HepG2 (cell line): ENCODE data around the gene COPS7A. TPM values are rescaled to one million over a fixed set of nuclear protein-coding genes. Genes with fewer than 3 reads are reported as not detected.

ENCODE experiments used
- ATF7 ChIP-seq, 2 experiments: fragments of 450-650 bp in 1 of 2; sonication (generic) in 1 of 2; formaldehyde crosslinking in 1 of 2; IDR thresholded peaks; 2 replicates each; pipeline versions ENCODE4 v1.4.0 to v1.6.1; 2016 to 2020; ENCODE audit warnings: antibody characterized with exemption in 1 of 2, mild to moderate bottlenecking in 1 of 2, missing genetic modification reagents in 1 of 2
- BCL6 ChIP-seq: IDR thresholded peaks from 2 replicates; pipeline ENCODE4 v1.6.1; 2016; ENCODE audit warnings: missing genetic modification reagents, missing compliant biosample characterization
- HCFC1 ChIP-seq: fragments of 150-350 bp; IDR thresholded peaks from 2 replicates; pipeline ENCODE4 v1.6.1; 2014; ENCODE audit warnings: low read depth, low read length
- HOXD1 ChIP-seq: sonication (generic); formaldehyde crosslinking; IDR thresholded peaks from 2 replicates; pipeline ENCODE4 v1.5.0; 2020; ENCODE audit warnings: missing genetic modification reagents
- NR2F6 ChIP-seq, 2 experiments: IDR thresholded peaks; 2 replicates each; pipeline ENCODE4 v1.6.1; 2016; ENCODE audit warnings: antibody characterized with exemption in 1 of 2, mild to moderate bottlenecking in 1 of 2
- POGZ ChIP-seq: sonication (generic); formaldehyde crosslinking; IDR thresholded peaks from 2 replicates; pipeline ENCODE4 v1.4.0; 2020; ENCODE audit warnings: mild to moderate bottlenecking, missing genetic modification reagents
- POLR2G ChIP-seq: fragments of 200-400 bp; formaldehyde crosslinking; IDR thresholded peaks from 2 replicates; pipeline ENCODE4 v1.6.1; 2018; ENCODE audit warnings: mild to moderate bottlenecking, low read depth, low read length, moderate library complexity
- RFX5 ChIP-seq: IDR thresholded peaks from 2 replicates; pipeline ENCODE4 v1.6.1; 2011; ENCODE audit warnings: low read depth, low read length, improper control_type of control experiment
- SALL1 ChIP-seq: sonication (generic); formaldehyde crosslinking; IDR thresholded peaks from 2 replicates; pipeline ENCODE4 v1.8.0; 2022; ENCODE audit warnings: mild to moderate bottlenecking, missing genetic modification reagents
- SIX4 ChIP-seq: sonication (generic); formaldehyde crosslinking; IDR thresholded peaks from 2 replicates; pipeline ENCODE4 v1.4.0; 2020; ENCODE audit warnings: missing genetic modification reagents
- SMAD3 ChIP-seq: sonication (generic); formaldehyde crosslinking; IDR thresholded peaks from 2 replicates; pipeline ENCODE4 v1.4.0; 2020; ENCODE audit warnings: missing genetic modification reagents
- SOX5 ChIP-seq: IDR thresholded peaks from 2 replicates; pipeline ENCODE4 v1.6.1; 2016; ENCODE audit warnings: borderline replicate concordance
- THAP7 ChIP-seq: sonication (generic); formaldehyde crosslinking; IDR thresholded peaks from 2 replicates; pipeline ENCODE4 v1.8.1; 2023; ENCODE audit warnings: mild to moderate bottlenecking, missing genetic modification reagents
- TMF1 ChIP-seq: sonication (generic); formaldehyde crosslinking; IDR thresholded peaks from 2 replicates; pipeline ENCODE4 v1.8.1; 2022; ENCODE audit warnings: low read depth, missing genetic modification reagents
- XRCC5 ChIP-seq: fragments of 200-400 bp; formaldehyde crosslinking; optimal IDR thresholded peaks from 2 replicates; pipeline ENCODE3; 2017; ENCODE audit warnings: mild to moderate bottlenecking, low read length
- ZBTB7B ChIP-seq: sonication (generic); formaldehyde crosslinking; IDR thresholded peaks from 2 replicates; pipeline ENCODE4 v1.4.0; 2020; ENCODE audit warnings: missing genetic modification reagents
- ZC3H4 ChIP-seq: sonication (generic); formaldehyde crosslinking; IDR thresholded peaks from 2 replicates; pipeline ENCODE4 v1.4.0; 2020; ENCODE audit warnings: missing genetic modification reagents, borderline replicate concordance
- ZFP37 ChIP-seq: sonication (generic); formaldehyde crosslinking; IDR thresholded peaks from 2 replicates; pipeline ENCODE4 v1.4.0; 2020; ENCODE audit warnings: missing genetic modification reagents, borderline replicate concordance
- ZFP82 ChIP-seq: sonication (generic); formaldehyde crosslinking; IDR thresholded peaks from 2 replicates; pipeline ENCODE4 v1.5.1; 2020; ENCODE audit warnings: mild to moderate bottlenecking, missing genetic modification reagents, borderline replicate concordance
- ZNF326 ChIP-seq: sonication (generic); formaldehyde crosslinking; IDR thresholded peaks from 2 replicates; pipeline ENCODE4 v1.4.0; 2020; ENCODE audit warnings: missing genetic modification reagents, borderline replicate concordance
- ZNF362 ChIP-seq: sonication (generic); formaldehyde crosslinking; IDR thresholded peaks from 2 replicates; pipeline ENCODE4 v1.4.0; 2020; ENCODE audit warnings: missing genetic modification reagents, mild to moderate bottlenecking, borderline replicate concordance
- ZNF609 ChIP-seq: sonication (generic); formaldehyde crosslinking; IDR thresholded peaks from 2 replicates; pipeline ENCODE4 v1.4.0; 2020; ENCODE audit warnings: mild to moderate bottlenecking, missing genetic modification reagents, borderline replicate concordance
- ZNF788 ChIP-seq: sonication (generic); formaldehyde crosslinking; IDR thresholded peaks from 2 replicates; pipeline ENCODE4 v1.5.0; 2020; ENCODE audit warnings: mild to moderate bottlenecking, missing genetic modification reagents, borderline replicate concordance
- polyA plus RNA-seq, 8 experiments: library from polyadenylated mRNA; depleted of rRNA in 3 of 8; stranded (reverse) in 7 of 8; unstranded in 1 of 8; fragments of >200 nt; fragmentation: Illumina TruSeq in 4 of 8; extraction: Trizol in 4 of 8; gene quantifications; 2 replicates each; pipeline versions ENCODE4 v1.2.1 to v1.2.3, GENCODE V29; 2011 to 2016; ENCODE audit warnings: low read depth in 4 of 8, missing spikeins in 1 of 8, mixed read lengths in 1 of 8; ENCODE audit not compliant: insufficient read depth in 1 of 8
- total RNA-seq, 5 experiments: library from RNA; depleted of rRNA; stranded (reverse); fragments of >200 nt; fragmentation: Illumina TruSeq; extraction: Trizol; gene quantifications; 2 replicates each; pipeline ENCODE4 v1.2.3, GENCODE V29; 2016; ENCODE audit warnings: low read depth in 1 of 5

COPS7A gene
- total and polyA plus RNA-seq, 2 of the 13 experiments (the other 11 are each of a cell fraction or from before 2014, with no cell fraction given): 40.0 to 73.6 TPM

- TF ChIP-seq ZNF609 (CRISPR knock-in tag) (no peak; the same call in 1 of the 2 replicates), RFX5 (peak; percentile 9; the same call in 1 of the 2 replicates), TMF1 (CRISPR knock-in tag) (peak; percentile 38; the same call in 1 of the 2 replicates), ZNF362 (peak; percentile 3; the same call in 1 of the 2 replicates), POLR2G (peak; percentile 69), ZBTB7B (CRISPR knock-in tag) (peak; percentile 40; the same call in 1 of the 2 replicates), SALL1 (CRISPR knock-in tag) (peak; percentile 16; the same call in 1 of the 2 replicates), POGZ (CRISPR knock-in tag) (peak; percentile 24; the same call in 1 of the 2 replicates), HOXD1 (CRISPR knock-in tag) (no peak), ZC3H4 (CRISPR knock-in tag) (0 out of 2 replicates have a peak, but pooled peaks have one; percentile 39), ZNF326 (no peak), THAP7 (CRISPR knock-in tag) (peak; percentile 99), SIX4 (peak; percentile 75; the same call in 1 of the 2 replicates), SMAD3 (CRISPR knock-in tag) (peak; percentile 72; the same call in 1 of the 2 replicates), ZFP37 (CRISPR knock-in tag) (no peak), HCFC1 (peak; percentile 88), ZNF788 (peak; percentile 66), SOX5 (CRISPR knock-in tag) (0 out of 2 replicates have a peak, but pooled peaks have one; percentile 5), XRCC5 (peak; percentile 22), BCL6 (no peak), ZFP82 (CRISPR knock-in tag) (no peak; the same call in 1 of the 2 replicates), NR2F6 (IDR thresholded peaks at IDR 0.05) (no peak; the same call in 1 of the 2 replicates), NR2F6 (CRISPR knock-in tag; IDR thresholded peaks at IDR 0.05) (peak; percentile 24; the same call in 1 of the 2 replicates), ATF7 (IDR thresholded peaks at IDR 0.05) (no peak), ATF7 (CRISPR knock-in tag; IDR thresholded peaks at IDR 0.05) (no peak)
Measured at GRCh38 chr12:6688999-6689882, 34.6 kb upstream of the COPS7A start, which contains the start of gene ZNF384 (continued).
